MM.1S (cell line): ENCODE data around the gene PPOX.

Source experiments
- DNase-seq: peaks from one replicate; pipeline ENCODE4 v3.0.0-alpha.2; 2015
- H2AFZ ChIP-seq: fragments of 300-600 bp; sonication (generic); 2 replicates; pipeline ENCODE4 v1.6.0; 2016; ENCODE audit warnings: antibody characterized with exemption, low read length
- H3F3A ChIP-seq: fragments of 300-600 bp; sonication (generic); 2 replicates; pipeline ENCODE4 v1.6.1; 2016; ENCODE audit warnings: mild to moderate bottlenecking, antibody characterized with exemption, low read length, moderate library complexity, mixed read lengths; ENCODE audit not compliant: insufficient read depth
- H3K27ac ChIP-seq: fragments of 300-600 bp; sonication (generic); 2 replicates; pipeline ENCODE4 v1.5.1; 2016; ENCODE audit warnings: mild to moderate bottlenecking, low read length
- H3K27me3 ChIP-seq: fragments of 300-600 bp; sonication (generic); replicated peaks from 2 replicates; pipeline ENCODE4 v1.6.0; 2016; ENCODE audit warnings: low read length; ENCODE audit not compliant: insufficient read depth
- H3K36me3 ChIP-seq: fragments of 300-600 bp; sonication (generic); replicated peaks from 2 replicates; pipeline ENCODE4 v1.6.1; 2016; ENCODE audit warnings: mild to moderate bottlenecking, low read length, mixed read lengths; ENCODE audit not compliant: insufficient read depth
- H3K4me1 ChIP-seq: fragments of 300-600 bp; sonication (generic); 2 replicates; pipeline ENCODE4 v1.6.1; 2016; ENCODE audit warnings: low read length, mixed read lengths
- H3K4me2 ChIP-seq: fragments of 300-600 bp; sonication (generic); 2 replicates; pipeline ENCODE4 v1.6.0; 2016; ENCODE audit warnings: low read depth, low read length
- H3K4me3 ChIP-seq: fragments of 300-600 bp; sonication (generic); 2 replicates; pipeline ENCODE4 v1.5.1; 2016; ENCODE audit warnings: low read length, mixed read lengths
- H3K79me2 ChIP-seq: fragments of 300-600 bp; sonication (generic); 2 replicates; pipeline ENCODE4 v1.6.1; 2016; ENCODE audit warnings: mixed run types, low read length, mixed read lengths
- H3K9ac ChIP-seq: fragments of 300-600 bp; sonication (generic); 2 replicates; pipeline ENCODE4 v1.6.1; 2016; ENCODE audit warnings: low read length, mixed read lengths
- H3K9me2 ChIP-seq: fragments of 300-600 bp; sonication (generic); replicated peaks from 2 replicates; pipeline ENCODE4 v1.6.1; 2016; ENCODE audit warnings: mild to moderate bottlenecking, low read length, mixed read lengths; ENCODE audit not compliant: insufficient read depth
- H3K9me3 ChIP-seq: fragments of 300-600 bp; sonication (generic); replicated peaks from 2 replicates; pipeline ENCODE4 v1.6.1; 2016; ENCODE audit warnings: mild to moderate bottlenecking, low read length, mixed read lengths; ENCODE audit not compliant: insufficient read depth
- H4K20me1 ChIP-seq: fragments of 300-600 bp; sonication (generic); 2 replicates; pipeline ENCODE4 v1.6.1; 2016; ENCODE audit warnings: mild to moderate bottlenecking, low read length, moderate library complexity, mixed read lengths; ENCODE audit not compliant: insufficient read depth
- CTCF ChIP-seq: fragments of 300-600 bp; sonication (generic); IDR thresholded peaks from 2 replicates; pipeline ENCODE4 v1.5.1; 2016; ENCODE audit warnings: antibody characterized with exemption, low read length, mixed read lengths
- EZH2 ChIP-seq: fragments of 300-600 bp; sonication (generic); optimal IDR thresholded peaks from 2 replicates; pipeline ENCODE3; 2017; ENCODE audit warnings: low read depth, mild to moderate bottlenecking, antibody characterized with exemption, low read length, mixed read lengths
- EZH2phosphoT487 ChIP-seq: fragments of 300-600 bp; sonication (generic); IDR thresholded peaks from 2 replicates; pipeline ENCODE4 v1.6.1; 2018; ENCODE audit warnings: antibody characterized with exemption, low read length

PPOX gene

GRCh38 chr1:161176468-161177111 is 10.4 kb downstream of the PPOX start:
- Histone ChIP-seq H3K27ac (peak overlapping the region; percentile 91), H3K79me2 (peaks cover 58% of the 10 kb centered on the region), H3K4me3 (peak overlapping the region; percentile 88), H3K9ac (peak overlapping the region; percentile 87), H3K27me3 (no peaks in the 10 kb centered on the region), H3K36me3 (peaks cover 31% of the 10 kb centered on the region), H3K9me3 (no peaks in the 10 kb centered on the region), H3K4me1 (peaks cover 49% of the 10 kb centered on the region), H4K20me1 (0 out of 2 replicates have a peak, but pooled peaks cover 6% of the 10 kb centered on the region), H3K9me2 (no peaks in the 10 kb centered on the region), H3K4me2 (peak overlapping the region; percentile 97), H2AFZ (peak overlapping the region; percentile 46), H3F3A (peaks cover 37% of the 10 kb centered on the region)
- TF ChIP-seq EZH2phosphoT487, result no peak
- TF ChIP-seq CTCF, result no peak
- TF ChIP-seq EZH2, result no peak
- no peak for DNase-seq

GRCh38 chr1:161177112-161177935 is 11.1 kb downstream of the PPOX start, which contains the start of gene B4GALT3:
B4GALT3 (minus strand) TSS chr1:161177507; CDS start chr1:161176060, 1,447 bp downstream.
- H3F3A ChIP-seq, result peaks cover 35% of the 10 kb centered on the region
- H3K9ac ChIP-seq, result peak within 1 kb of the TSS; percentile 87
- no peaks in the 10 kb centered on the region for H3K9me3 ChIP-seq
- no peaks in the 10 kb centered on the region for H3K27me3 ChIP-seq
- TF ChIP-seq CTCF, result peak; percentile 42
- no peak for TF ChIP-seq EZH2phosphoT487
- TF ChIP-seq EZH2, result no peak
- H3K9me2 ChIP-seq, result no peaks in the 10 kb centered on the region
- peaks cover 51% of the 10 kb centered on the region for H3K79me2 ChIP-seq
- H2AFZ ChIP-seq, result peak within 1 kb of the TSS; percentile 46
- peak within 1 kb of the TSS; percentile 88 for H3K4me3 ChIP-seq
- H3K27ac ChIP-seq, result peak within 1 kb of the TSS; percentile 91
- peaks cover 25% of the 10 kb centered on the region; the same call in 1 of the 2 replicates for H3K36me3 ChIP-seq
- peak; percentile 94 for DNase-seq
- H3K4me2 ChIP-seq, result peak within 1 kb of the TSS; percentile 97
- peaks cover 56% of the 10 kb centered on the region for H3K4me1 ChIP-seq
- H4K20me1 ChIP-seq, result 0 out of 2 replicates have a peak, but pooled peaks cover 6% of the 10 kb centered on the region

GRCh38 chr1:161177936-161178244 is 11.7 kb downstream of the PPOX start:
- H3K27ac ChIP-seq, result peak overlapping the region; percentile 91; the same call in 1 of the 2 replicates
- peaks cover 19% of the 10 kb centered on the region; the same call in 1 of the 2 replicates for H3K36me3 ChIP-seq
- no peaks in the 10 kb centered on the region for H3K27me3 ChIP-seq
- peaks cover 58% of the 10 kb centered on the region for H3K4me1 ChIP-seq
- H3K9ac ChIP-seq, result peak overlapping the region; percentile 87
- H3K4me3 ChIP-seq, result peak overlapping the region; percentile 88
- H3K9me2 ChIP-seq, result no peaks in the 10 kb centered on the region
- peak overlapping the region; percentile 97 for H3K4me2 ChIP-seq
- TF ChIP-seq CTCF (no peak), EZH2phosphoT487 (no peak), EZH2 (no peak)
- H4K20me1 ChIP-seq, result 0 out of 2 replicates have a peak, but pooled peaks cover 5% of the 10 kb centered on the region
- H3K79me2 ChIP-seq, result peaks cover 45% of the 10 kb centered on the region
- peaks cover 38% of the 10 kb centered on the region for H3F3A ChIP-seq
- no peak for DNase-seq
- no peaks in the 10 kb centered on the region for H3K9me3 ChIP-seq
- peak overlapping the region; percentile 46 for H2AFZ ChIP-seq
